Fibroblast of villous mesenchyme (primary cell): ENCODE data around the gene CAPN10. TPM values are rescaled to one million over a fixed set of nuclear protein-coding genes. Genes with fewer than 3 reads are reported as not detected.

ENCODE experiments used
- DNase-seq: peaks from one replicate; pipeline ENCODE4 v3.0.0-alpha.2; 2010; ENCODE audit warnings: low read depth
- H3K4me3 ChIP-seq: 2 replicates; pipeline ENCODE4 v1.5.1; 2011; ENCODE audit warnings: low read depth, mild to moderate bottlenecking, low read length
- CTCF ChIP-seq: IDR thresholded peaks from 2 replicates; pipeline ENCODE4 v1.5.1; 2012; ENCODE audit warnings: low read depth, mild to moderate bottlenecking, low read length; ENCODE audit not compliant: insufficient read depth
- total RNA-seq: library from RNA; depleted of rRNA; stranded (reverse); fragments of >200 nt; gene quantifications from 2 replicates; pipeline ENCODE4 v1.2.3, GENCODE V29; 2012

Gene CAPN10
- total RNA-seq, 1 donor = 20.3 TPM

DNA sequence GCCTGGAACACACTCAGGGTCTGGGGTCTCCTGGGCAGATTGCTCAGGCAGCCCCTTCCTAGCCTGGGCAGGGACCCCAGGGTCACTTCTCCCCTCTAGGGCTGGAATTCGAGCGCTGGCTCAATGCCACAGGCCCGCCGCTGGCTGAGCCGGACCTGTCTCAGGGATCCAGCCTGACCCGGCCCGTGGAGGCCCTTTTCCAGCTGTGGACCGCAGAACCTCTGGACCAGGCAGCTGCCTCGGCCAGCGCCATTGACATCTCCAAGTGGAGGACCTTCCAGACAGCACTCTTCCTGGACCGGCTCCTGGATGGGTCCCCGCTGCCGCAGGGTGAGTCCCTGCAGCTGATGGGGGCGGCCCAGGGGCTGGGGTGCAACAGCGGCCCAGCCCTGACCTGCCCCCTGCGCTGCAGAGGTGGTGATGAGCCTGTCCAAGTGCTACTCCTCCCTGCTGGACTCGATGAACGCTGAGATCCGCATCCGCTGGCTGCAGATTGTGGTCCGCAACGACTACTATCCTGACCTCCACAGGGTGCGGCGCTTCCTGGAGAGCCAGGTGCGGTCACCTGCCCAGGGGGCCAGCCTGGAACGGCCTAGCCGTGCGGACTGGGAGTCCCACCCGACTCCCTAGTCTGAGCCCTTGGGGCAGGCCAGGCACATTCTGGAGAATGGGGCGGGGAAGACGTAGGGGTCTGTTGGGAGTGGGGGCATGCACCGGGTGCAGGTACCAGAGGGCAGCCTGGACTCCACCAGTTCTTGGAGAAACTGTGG is 9.9 kb upstream of the CAPN10 start:
- no peak overlapping the region for H3K4me3 ChIP-seq
- DNase-seq = no peak
- no peak for TF ChIP-seq CTCF

GRCh38 chr2:240577281-240578109 is 9.0 kb upstream of the CAPN10 start:
- DNase-seq = no peak
- TF ChIP-seq CTCF = no peak
- H3K4me3 ChIP-seq = no peak overlapping the region

DNA sequence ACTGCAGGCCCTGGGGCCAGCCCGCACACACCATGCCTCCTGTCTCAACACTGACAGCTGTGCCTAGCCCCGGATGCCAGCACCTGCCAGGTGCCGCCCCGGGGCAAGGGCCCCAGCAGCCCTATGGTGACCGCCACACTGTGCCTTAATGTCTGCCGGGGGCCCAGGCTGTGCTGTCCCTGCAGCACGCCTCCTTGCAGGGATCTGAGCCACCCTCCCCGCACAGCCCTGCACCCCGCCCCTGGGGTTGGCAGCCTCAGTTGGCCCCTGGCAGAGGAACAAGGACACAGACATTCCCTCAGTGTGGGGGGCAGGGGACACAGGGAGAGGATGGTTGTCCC is 8.5 kb upstream of the CAPN10 start:
- TF ChIP-seq CTCF = no peak
- no peak for DNase-seq
- H3K4me3 ChIP-seq = no peak overlapping the region

GRCh38 chr2:240578488-240578887 is 8.0 kb upstream of the CAPN10 start:
- no peak overlapping the region for H3K4me3 ChIP-seq
- no peak for DNase-seq
- TF ChIP-seq CTCF = no peak

DNA sequence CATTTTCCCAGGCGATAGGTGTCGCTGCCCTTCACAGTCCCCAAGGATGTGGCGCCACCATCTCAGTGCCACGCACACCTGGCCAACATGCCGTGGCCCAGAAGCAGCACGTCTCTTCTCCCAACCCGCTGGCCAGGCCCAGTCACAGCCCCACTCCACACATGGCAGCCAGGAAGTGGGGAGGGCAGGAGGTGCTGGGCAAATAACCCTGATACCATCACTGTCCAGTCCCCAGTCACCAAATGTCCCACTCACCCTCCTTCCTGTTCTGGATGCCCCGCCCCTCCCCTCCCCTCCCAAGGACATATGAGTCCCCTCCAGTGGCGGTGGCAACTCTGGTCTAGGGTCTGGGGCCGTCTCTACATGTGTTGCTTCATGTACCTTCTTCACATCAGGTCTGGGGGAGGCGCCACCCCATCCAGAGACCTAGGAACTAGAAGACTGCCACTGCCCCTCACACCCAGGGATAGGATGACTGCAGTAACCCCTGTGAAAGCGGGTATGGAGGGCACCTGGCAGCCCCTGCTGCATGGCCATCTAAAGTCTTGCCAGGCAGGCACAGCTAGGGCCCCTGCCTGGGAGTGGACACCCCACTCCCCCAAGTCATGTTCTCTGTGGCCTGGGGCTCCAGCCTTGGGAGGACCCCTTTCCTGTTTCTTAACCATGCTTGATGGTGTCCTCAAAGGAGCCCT is 7.3 kb upstream of the CAPN10 start:
- H3K4me3 ChIP-seq = no peak overlapping the region
- TF ChIP-seq CTCF = no peak
- no peak for DNase-seq

DNA sequence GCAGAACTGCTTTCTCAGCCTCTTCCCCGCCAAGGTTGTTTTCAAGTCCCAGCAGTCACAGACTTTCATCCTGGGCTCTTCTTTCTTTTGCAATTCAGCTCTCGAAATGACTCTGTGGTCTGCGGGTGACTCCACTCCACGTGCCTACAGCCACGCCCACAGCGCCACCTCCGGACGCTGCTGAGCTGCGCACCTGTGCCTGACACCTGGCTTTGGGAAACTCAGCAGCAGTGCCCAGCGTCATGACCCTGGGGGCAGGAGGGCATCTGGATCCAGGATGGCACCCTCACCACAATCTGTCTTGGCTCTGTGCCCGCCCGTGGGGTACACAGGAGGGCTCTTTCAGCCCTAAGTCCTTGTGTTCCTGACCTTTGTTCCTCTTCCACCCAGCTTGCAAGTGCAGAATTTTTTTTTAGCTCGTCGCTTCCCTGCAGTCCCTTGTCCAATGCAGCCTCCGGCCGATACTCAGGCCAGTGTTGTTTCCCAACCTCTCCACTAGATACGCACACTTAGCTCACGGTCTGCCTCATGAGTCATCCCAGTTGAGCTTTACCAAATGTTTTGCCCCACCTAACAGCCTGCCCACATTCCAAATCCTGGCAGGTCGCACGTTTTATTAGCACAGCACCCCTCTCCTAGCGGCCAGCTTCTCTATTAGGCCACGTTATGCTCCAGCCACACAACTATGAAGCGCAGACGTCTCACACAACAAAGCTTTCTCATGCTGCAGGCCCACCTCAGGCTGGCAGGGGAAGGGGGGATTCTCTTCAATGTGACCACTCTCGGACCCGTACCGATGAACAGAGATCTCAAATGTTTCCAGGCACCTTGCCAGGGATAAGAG is 6.5 kb upstream of the CAPN10 start:
- TF ChIP-seq CTCF = peak; percentile 19
- no peak overlapping the region for H3K4me3 ChIP-seq
- DNase-seq = peak; percentile 95
